HG03469 (cell line): ENCODE results near the gene LRRC32.
"Not testable (repeated sequence)": the region's sequence is repeated elsewhere in the genome, so short reads cannot be mapped to it uniquely, and the experiment has no call there.

Experiments used
- ATAC-seq: cut with Tn5 transposase; IDR thresholded peaks from one replicate; pipeline ENCODE4 v1.9.1; 2021; ENCODE audit warnings: mild to moderate bottlenecking, moderate library complexity, moderate number of reproducible peaks; ENCODE audit not compliant: unreplicated experiment

Gene LRRC32

GRCh38 chr11:76630600-76631281 lies 39.8 kb downstream of the LRRC32 start:
- no peak for ATAC-seq

- no peak for ATAC-seq
Observed at GRCh38 chr11:76629853-76630599, 40.5 kb downstream of the LRRC32 start.

GRCh38 chr11:76629116-76629852 lies 41.3 kb downstream of the LRRC32 start:
- no peak for ATAC-seq

- no peak for ATAC-seq
Observed at GRCh38 chr11:76628408-76628947, 42.1 kb downstream of the LRRC32 start.

GRCh38 chr11:76627606-76628005 lies 42.9 kb downstream of the LRRC32 start:
- no peak for ATAC-seq

GRCh38 chr11:76626921-76627401 lies 43.6 kb downstream of the LRRC32 start:
- ATAC-seq: no peak

- ATAC-seq: no peak
Observed at GRCh38 chr11:76626266-76626665, 44.3 kb downstream of the LRRC32 start.

- no peak for ATAC-seq
Observed at GRCh38 chr11:76625472-76626186, 44.9 kb downstream of the LRRC32 start.

GRCh38 chr11:76624500-76625379 lies 45.8 kb downstream of the LRRC32 start:
- no peak for ATAC-seq

- no peak for ATAC-seq
Observed at GRCh38 chr11:76623884-76624419, 46.6 kb downstream of the LRRC32 start.

GRCh38 chr11:76623171-76623883 lies 47.2 kb downstream of the LRRC32 start:
- ATAC-seq: no peak

- no peak for ATAC-seq
Observed at GRCh38 chr11:76622493-76623094, 48.0 kb downstream of the LRRC32 start.

- ATAC-seq: no peak
Observed at GRCh38 chr11:76621868-76622267, 48.7 kb downstream of the LRRC32 start.

GRCh38 chr11:76621466-76621865 lies 49.1 kb downstream of the LRRC32 start:
- ATAC-seq: no peak

- ATAC-seq: no peak
Observed at GRCh38 chr11:76620489-76620888, 50.1 kb downstream of the LRRC32 start.

- ATAC-seq: not testable (repeated sequence)
Observed at GRCh38 chr11:76619801-76620200, 50.7 kb downstream of the LRRC32 start.

GRCh38 chr11:76617553-76618265 lies 52.8 kb downstream of the LRRC32 start:
- ATAC-seq: no peak
